ENCODE data around the gene MAD1L1.

MAD1L1 gene

DNA sequence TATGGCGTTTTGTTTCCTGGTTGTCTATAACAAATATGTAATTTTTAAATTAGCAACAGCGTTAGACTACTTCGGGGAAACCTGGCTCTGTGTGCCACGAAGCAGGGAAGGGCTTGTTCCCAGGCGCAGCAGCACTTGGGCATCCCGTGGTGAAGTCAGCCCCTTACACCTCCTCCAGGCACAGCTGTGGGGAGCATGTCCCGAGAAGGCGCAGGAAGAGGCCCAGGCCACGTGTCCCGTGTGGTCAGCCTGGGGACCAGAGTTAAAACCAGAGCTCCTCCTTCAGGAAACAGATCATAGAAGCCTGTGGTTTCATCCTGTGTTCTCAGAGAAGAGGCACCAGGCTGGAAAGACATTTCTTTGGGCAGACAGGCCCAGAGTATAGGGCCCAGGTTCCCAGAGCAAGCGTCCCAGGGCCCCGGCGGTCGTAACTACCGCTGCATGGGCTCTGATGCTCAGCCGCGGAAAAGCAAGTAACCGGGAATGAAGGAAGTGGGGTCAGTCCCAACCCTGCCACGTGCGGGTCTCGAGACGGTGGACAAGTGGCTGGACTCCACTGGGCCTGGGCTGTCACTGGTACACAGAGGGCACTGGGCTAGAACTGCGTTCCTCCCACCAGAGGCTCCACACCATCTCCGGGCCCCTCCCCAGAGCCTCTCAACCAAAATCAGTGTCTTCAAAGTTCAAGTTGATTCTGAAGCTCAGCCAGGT lies 16.4 kb upstream of the MAD1L1 start:
- Histone ChIP-seq H3K27me3 (ENCODE audit: insufficient read depth, low read depth) (no peaks in the 10 kb centered on the region), H3K4me1 (ENCODE audit: low read depth, poor library complexity, severe bottlenecking) (no peaks in the 10 kb centered on the region), H3K79me2 (ENCODE audit: insufficient read depth, low read depth) (no peaks in the 10 kb centered on the region), H3K9ac (no peak overlapping the region), H3K4me3 (IDR thresholded peaks at IDR 0.05; ENCODE audit: insufficient read depth, low read depth, low read length) (no peak overlapping the region), H4K20me1 (ENCODE audit: insufficient read depth) (no peaks in the 10 kb centered on the region), H3K4me2 (no peak overlapping the region), H3K27ac (no peak overlapping the region), H2AFZ (ENCODE audit: low read depth) (no peak overlapping the region), H3K36me3 (ENCODE audit: insufficient read depth) (no peaks in the 10 kb centered on the region)
- TF ChIP-seq, protein P1, sequence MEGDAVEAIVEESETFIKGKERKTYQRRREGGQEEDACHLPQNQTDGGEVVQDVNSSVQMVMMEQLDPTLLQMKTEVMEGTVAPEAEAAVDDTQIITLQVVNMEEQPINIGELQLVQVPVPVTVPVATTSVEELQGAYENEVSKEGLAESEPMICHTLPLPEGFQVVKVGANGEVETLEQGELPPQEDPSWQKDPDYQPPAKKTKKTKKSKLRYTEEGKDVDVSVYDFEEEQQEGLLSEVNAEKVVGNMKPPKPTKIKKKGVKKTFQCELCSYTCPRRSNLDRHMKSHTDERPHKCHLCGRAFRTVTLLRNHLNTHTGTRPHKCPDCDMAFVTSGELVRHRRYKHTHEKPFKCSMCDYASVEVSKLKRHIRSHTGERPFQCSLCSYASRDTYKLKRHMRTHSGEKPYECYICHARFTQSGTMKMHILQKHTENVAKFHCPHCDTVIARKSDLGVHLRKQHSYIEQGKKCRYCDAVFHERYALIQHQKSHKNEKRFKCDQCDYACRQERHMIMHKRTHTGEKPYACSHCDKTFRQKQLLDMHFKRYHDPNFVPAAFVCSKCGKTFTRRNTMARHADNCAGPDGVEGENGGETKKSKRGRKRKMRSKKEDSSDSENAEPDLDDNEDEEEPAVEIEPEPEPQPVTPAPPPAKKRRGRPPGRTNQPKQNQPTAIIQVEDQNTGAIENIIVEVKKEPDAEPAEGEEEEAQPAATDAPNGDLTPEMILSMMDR (conservative IDR thresholded peaks at IDR 0.05; ENCODE audit: low read depth, low read length) = no peak

GRCh38 chr7:2247141-2247995 lies 14.6 kb upstream of the MAD1L1 start:
- Histone ChIP-seq H3K4me3 (IDR thresholded peaks at IDR 0.05; ENCODE audit: insufficient read depth, low read depth, low read length) (no peak overlapping the region), H3K27ac (no peak overlapping the region), H3K27me3 (ENCODE audit: insufficient read depth, low read depth) (no peaks in the 10 kb centered on the region), H4K20me1 (ENCODE audit: insufficient read depth) (no peaks in the 10 kb centered on the region), H2AFZ (ENCODE audit: low read depth) (no peak overlapping the region), H3K36me3 (ENCODE audit: insufficient read depth) (no peaks in the 10 kb centered on the region), H3K4me2 (no peak overlapping the region), H3K79me2 (ENCODE audit: insufficient read depth, low read depth) (peaks cover 3% of the 10 kb centered on the region; the same call in 1 of the 2 replicates), H3K4me1 (ENCODE audit: low read depth, poor library complexity, severe bottlenecking) (peaks cover 9% of the 10 kb centered on the region), H3K9ac (no peak overlapping the region)
- TF ChIP-seq, protein P1 (conservative IDR thresholded peaks at IDR 0.05; ENCODE audit: low read depth, low read length) = peak; percentile 70

- Histone ChIP-seq H3K4me3 (IDR thresholded peaks at IDR 0.05; ENCODE audit: insufficient read depth, low read depth, low read length) (no peak overlapping the region), H3K27me3 (ENCODE audit: insufficient read depth, low read depth) (no peaks in the 10 kb centered on the region), H2AFZ (ENCODE audit: low read depth) (no peak overlapping the region), H3K79me2 (ENCODE audit: insufficient read depth, low read depth) (peaks cover 16% of the 10 kb centered on the region), H3K9ac (no peak overlapping the region), H4K20me1 (ENCODE audit: insufficient read depth) (no peaks in the 10 kb centered on the region), H3K4me1 (ENCODE audit: low read depth, poor library complexity, severe bottlenecking) (peaks cover 11% of the 10 kb centered on the region), H3K27ac (no peak overlapping the region), H3K36me3 (ENCODE audit: insufficient read depth) (no peaks in the 10 kb centered on the region), H3K4me2 (no peak overlapping the region)
- TF ChIP-seq, protein P1 (conservative IDR thresholded peaks at IDR 0.05; ENCODE audit: low read depth, low read length) = no peak
Observed at GRCh38 chr7:2245883-2246675, 13.3 kb upstream of the MAD1L1 start.

DNA sequence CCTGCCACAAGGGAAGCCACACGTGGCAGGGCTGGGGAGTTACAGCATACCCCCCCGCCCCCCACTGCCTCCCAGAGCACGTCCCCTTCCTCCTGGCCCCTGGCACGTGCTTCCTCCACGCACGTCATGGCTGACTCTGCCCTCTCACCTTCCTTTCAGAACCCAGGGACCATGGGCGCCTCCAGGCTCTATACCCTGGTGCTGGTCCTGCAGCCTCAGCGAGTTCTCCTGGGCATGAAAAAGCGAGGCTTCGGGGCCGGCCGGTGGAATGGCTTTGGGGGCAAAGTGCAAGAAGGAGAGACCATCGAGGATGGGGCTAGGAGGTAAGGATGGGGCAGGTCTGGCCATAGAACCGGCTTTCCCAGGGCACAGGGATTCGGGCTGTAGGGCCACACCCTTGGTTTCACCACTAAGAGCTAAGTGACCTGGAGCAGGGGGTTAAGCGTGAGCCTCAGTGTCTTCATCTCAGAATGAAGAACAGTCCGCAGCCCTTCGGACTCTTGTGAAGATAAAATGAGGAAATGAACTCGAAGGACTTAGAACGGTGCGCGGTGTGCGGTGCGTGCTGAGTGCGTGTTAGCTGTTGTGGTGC lies 11.8 kb upstream of the MAD1L1 start:
- TF ChIP-seq, protein P1 (conservative IDR thresholded peaks at IDR 0.05; ENCODE audit: low read depth, low read length) = no peak
- no peaks in the 10 kb centered on the region; the same call in 1 of the 2 replicates for H3K36me3 ChIP-seq (ENCODE audit: insufficient read depth)
- H3K79me2 ChIP-seq (ENCODE audit: insufficient read depth, low read depth) = peaks cover 27% of the 10 kb centered on the region
- no peak overlapping the region for H2AFZ ChIP-seq (ENCODE audit: low read depth)
- H3K4me1 ChIP-seq (ENCODE audit: low read depth, poor library complexity, severe bottlenecking) = peaks cover 21% of the 10 kb centered on the region
- H4K20me1 ChIP-seq (ENCODE audit: insufficient read depth) = no peaks in the 10 kb centered on the region
- no peaks in the 10 kb centered on the region for H3K27me3 ChIP-seq (ENCODE audit: insufficient read depth, low read depth)
- H3K9ac ChIP-seq = no peak overlapping the region
- no peak overlapping the region for H3K4me3 ChIP-seq (IDR thresholded peaks at IDR 0.05; ENCODE audit: insufficient read depth, low read depth, low read length)
- H3K4me2 ChIP-seq = no peak overlapping the region
- no peak overlapping the region for H3K27ac ChIP-seq
